Effector memory CD4-positive, alpha-beta T cell (primary cell): ENCODE measurements around the gene XRCC2.
"Not testable (repeated sequence)": the region's sequence is repeated elsewhere in the genome, so short reads cannot be mapped to it uniquely, and the experiment has no call there.

Source experiments
- DNase-seq, 3 donors: peaks; one replicate each; pipeline ENCODE4 v3.0.0-alpha.2; 2020
- H3K27ac ChIP-seq: 2 replicates; pipeline ENCODE4 v1.7.0; 2013; ENCODE audit warnings: mild to moderate bottlenecking, low read length, moderate library complexity; ENCODE audit not compliant: insufficient read depth, poor library complexity, severe bottlenecking
- H3K27me3 ChIP-seq: replicated peaks from 2 replicates; pipeline ENCODE4 v1.7.0; 2013; ENCODE audit warnings: mild to moderate bottlenecking, low read length; ENCODE audit not compliant: insufficient read depth, control insufficient read depth, poor library complexity, severe bottlenecking
- H3K36me3 ChIP-seq: 2 replicates; pipeline ENCODE4 v1.7.0; 2013; ENCODE audit warnings: mild to moderate bottlenecking, low read length, moderate library complexity; ENCODE audit not compliant: control insufficient read depth, insufficient read depth
- H3K4me1 ChIP-seq: 2 replicates; pipeline ENCODE4 v1.7.0; 2013; ENCODE audit warnings: low read length, mild to moderate bottlenecking; ENCODE audit not compliant: control insufficient read depth, insufficient read depth, poor library complexity, severe bottlenecking
- H3K4me3 ChIP-seq: 2 replicates; pipeline ENCODE4 v1.7.0; 2013; ENCODE audit warnings: low read length, low read depth, mild to moderate bottlenecking; ENCODE audit not compliant: insufficient read depth, poor library complexity, severe bottlenecking
- H3K9me3 ChIP-seq: 2 replicates; pipeline ENCODE4 v1.7.0; 2013; ENCODE audit warnings: mild to moderate bottlenecking, low read length, moderate library complexity; ENCODE audit not compliant: control insufficient read depth
- total RNA-seq, 3 donors: gene quantifications; one replicate each; lab custom pipeline; 2026; lab: John Stamatoyannopoulos, UW

Gene XRCC2
- total RNA-seq, result 0.44 to 1.4 (median 0.69) reads per million in 3 donors

DNA sequence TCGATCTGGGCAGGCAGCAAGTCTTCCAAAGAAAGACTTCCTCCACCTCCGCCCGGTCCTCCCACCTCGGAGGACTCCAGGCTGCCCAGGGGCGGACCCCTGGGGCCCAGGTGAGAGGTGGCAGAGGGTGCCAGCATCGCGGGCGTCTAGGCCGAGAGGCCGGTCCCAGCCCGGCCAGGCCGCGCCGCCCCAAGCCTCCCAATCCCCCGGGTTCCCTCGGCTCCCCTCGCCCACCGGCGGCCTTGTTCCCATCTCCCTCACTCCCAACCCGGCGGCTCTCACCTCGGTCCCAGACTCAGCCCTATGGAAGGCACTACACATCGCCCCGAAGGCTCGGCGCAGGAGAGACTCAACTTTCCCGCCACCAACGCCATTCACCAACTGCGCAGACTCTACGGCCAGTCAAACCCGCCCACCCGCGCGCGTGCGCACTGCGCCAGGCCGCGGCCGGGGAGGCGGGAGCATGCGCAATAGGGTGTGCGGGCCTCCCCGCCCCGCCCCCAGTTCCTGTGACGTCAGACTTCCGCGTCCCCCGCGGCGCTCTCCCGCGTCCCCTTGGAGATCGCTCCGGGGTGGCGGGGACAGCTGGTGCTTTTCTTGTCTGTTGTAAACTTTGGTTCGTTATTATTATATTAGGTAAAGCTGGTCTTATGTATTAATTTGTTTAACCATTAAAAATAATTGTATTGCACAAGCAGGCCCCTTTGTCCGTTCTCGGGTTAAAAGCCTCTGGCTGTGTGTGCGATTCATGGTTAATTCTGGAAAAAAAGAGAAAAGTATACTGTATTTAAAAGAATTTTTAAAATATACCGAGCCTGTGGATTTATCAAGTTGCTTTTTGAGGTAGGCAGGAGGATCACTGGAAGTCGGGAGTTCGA is at the start of gene XRCC2:
Gene XRCC2 (minus strand): TSS at position 383 of the 878 bp plus-strand sequence. CDS start 62 bp downstream, at position 321.
- Histone ChIP-seq H3K4me1 (peaks cover 7% of the 10 kb centered on the region), H3K9me3 (no peaks in the 10 kb centered on the region), H3K36me3 (no peaks in the 10 kb centered on the region), H3K4me3 (peak within 1 kb of the TSS; percentile 97), H3K27ac (peak within 1 kb of the TSS; percentile 87), H3K27me3 (no peaks in the 10 kb centered on the region)
- peak; percentile 89 to 92 (median 91) for DNase-seq

GRCh38 chr7:152723364-152723763 is 47.4 kb upstream of the XRCC2 start:
- Histone ChIP-seq H3K9me3 (no peaks in the 10 kb centered on the region), H3K27me3 (no peaks in the 10 kb centered on the region), H3K36me3 (no peaks in the 10 kb centered on the region), H3K4me3 (no peak overlapping the region), H3K27ac (no peak overlapping the region), H3K4me1 (no peaks in the 10 kb centered on the region)
- no peak for DNase-seq

DNA sequence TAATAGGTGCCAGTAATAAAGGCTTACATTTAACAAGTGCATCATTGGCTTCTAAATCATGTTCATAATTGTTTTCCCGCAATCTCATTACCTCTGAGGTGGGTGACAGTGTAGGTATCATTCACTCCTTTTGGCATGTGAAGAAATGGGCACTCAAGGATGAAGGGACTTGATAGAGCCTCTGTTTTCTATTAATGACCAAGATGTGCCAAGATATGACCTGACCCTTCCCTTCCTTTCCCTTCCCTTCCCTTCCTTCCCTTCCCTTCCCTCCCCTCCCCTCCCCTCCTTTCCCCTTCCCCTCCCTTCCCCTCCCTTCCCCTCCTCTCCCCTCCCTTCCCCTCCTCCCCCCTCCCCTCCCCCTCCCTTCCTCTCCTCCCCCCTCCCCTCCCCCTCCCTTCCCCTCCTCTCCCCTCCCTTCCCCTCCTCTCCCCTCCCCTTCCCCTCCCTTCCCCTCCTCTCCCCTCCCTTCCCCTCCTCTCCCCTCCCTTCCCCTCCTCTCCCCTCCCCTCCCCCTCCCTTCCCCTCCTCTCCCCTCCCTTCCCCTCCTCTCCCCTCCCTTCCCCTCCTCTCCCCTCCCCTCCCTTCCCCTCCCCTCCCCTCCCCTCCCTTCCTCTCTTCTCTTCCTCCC is 36.6 kb upstream of the XRCC2 start:
- not testable (repeated sequence) for H3K4me3 ChIP-seq, H3K4me1 ChIP-seq, H3K9me3 ChIP-seq, H3K27me3 ChIP-seq, DNase-seq, H3K27ac ChIP-seq, H3K36me3 ChIP-seq

- Histone ChIP-seq H3K4me1 (no peaks in the 10 kb centered on the region), H3K27ac (no peak overlapping the region), H3K9me3 (no peaks in the 10 kb centered on the region), H3K4me3 (no peak overlapping the region), H3K27me3 (no peaks in the 10 kb centered on the region), H3K36me3 (no peaks in the 10 kb centered on the region)
- no peak for DNase-seq
Observed at GRCh38 chr7:152711444-152711944, 35.6 kb upstream of the XRCC2 start.

DNA sequence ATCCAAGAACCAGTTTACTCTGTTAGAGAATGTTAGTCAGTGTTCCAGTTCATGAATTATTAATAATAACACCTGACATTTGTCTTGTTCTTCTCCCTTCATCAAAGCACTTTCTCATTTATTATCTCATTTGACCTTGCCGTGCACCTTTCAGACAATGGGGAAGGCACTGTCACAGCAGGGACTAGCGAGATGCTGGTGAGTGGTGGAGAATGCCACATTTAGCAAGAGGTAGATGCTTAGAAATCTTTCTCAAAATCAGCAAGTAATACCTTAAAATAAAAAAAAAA is 34.2 kb upstream of the XRCC2 start:
- Histone ChIP-seq H3K27ac (no peak overlapping the region), H3K36me3 (no peaks in the 10 kb centered on the region), H3K9me3 (no peaks in the 10 kb centered on the region), H3K27me3 (no peaks in the 10 kb centered on the region), H3K4me3 (no peak overlapping the region), H3K4me1 (no peaks in the 10 kb centered on the region)
- no peak for DNase-seq

- Histone ChIP-seq H3K27me3 (no peaks in the 10 kb centered on the region), H3K27ac (no peak overlapping the region), H3K4me3 (no peak overlapping the region), H3K9me3 (peaks cover 4% of the 10 kb centered on the region), H3K4me1 (no peaks in the 10 kb centered on the region), H3K36me3 (no peaks in the 10 kb centered on the region)
- no peak for DNase-seq
Observed at GRCh38 chr7:152709287-152710152, 33.6 kb upstream of the XRCC2 start.

DNA sequence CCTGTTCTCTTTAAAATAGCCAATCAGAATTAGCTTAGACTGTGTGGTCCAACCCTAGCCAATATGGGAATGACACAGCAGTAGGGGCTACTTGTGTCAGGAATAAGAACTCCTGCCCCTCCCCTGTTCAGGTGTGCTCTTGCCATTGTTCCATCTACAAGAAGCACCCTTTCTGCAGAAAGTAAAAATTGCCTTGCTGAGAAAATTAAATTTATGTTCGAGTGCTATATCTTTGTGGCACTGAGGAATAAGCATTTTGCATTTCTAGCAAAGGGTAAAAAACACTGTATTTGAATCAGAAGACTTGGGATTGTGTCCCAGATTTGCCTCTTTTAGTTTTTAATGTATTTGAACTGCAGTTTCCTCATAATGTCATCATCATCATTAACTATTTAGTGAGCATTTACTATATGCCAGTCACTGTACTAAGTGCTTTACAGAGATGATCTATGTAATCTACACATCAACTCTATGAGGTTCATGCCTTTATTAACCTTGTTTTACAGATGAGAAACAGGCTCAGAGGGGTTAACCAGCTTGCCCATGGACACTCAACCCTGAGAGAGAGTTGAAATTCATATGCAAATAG is 28.9 kb upstream of the XRCC2 start:
- Histone ChIP-seq H3K4me3 (no peak overlapping the region), H3K9me3 (peaks cover 6% of the 10 kb centered on the region), H3K27me3 (no peaks in the 10 kb centered on the region), H3K36me3 (no peaks in the 10 kb centered on the region), H3K27ac (no peak overlapping the region), H3K4me1 (no peaks in the 10 kb centered on the region)
- no peak for DNase-seq

GRCh38 chr7:152699079-152699478 is 23.1 kb upstream of the XRCC2 start:
- no peak overlapping the region for H3K27ac ChIP-seq
- no peak overlapping the region for H3K4me3 ChIP-seq
- H3K36me3 ChIP-seq, result no peaks in the 10 kb centered on the region
- H3K27me3 ChIP-seq, result no peaks in the 10 kb centered on the region
- no peaks in the 10 kb centered on the region for H3K4me1 ChIP-seq
- DNase-seq, result no peak
- no peaks in the 10 kb centered on the region for H3K9me3 ChIP-seq

- H3K4me3 ChIP-seq, H3K36me3 ChIP-seq, H3K27me3 ChIP-seq, H3K9me3 ChIP-seq, H3K27ac ChIP-seq, H3K4me1 ChIP-seq, DNase-seq: not testable (repeated sequence)
Observed at GRCh38 chr7:152697268-152697974, 21.5 kb upstream of the XRCC2 start.
